Measurements from ENCODE around the gene ACSL5. TPM values are rescaled to one million over a fixed set of nuclear protein-coding genes. Genes with fewer than 3 reads are reported as not detected.

ACSL5 gene
- polyA plus RNA-seq, 1 of the 3 experiments (the other 2 are of a cell fraction): 0.08 TPM

GRCh38 chr10:112344261-112344660 lies 29.7 kb upstream of the ACSL5 start:
- ChIA-PET CTCF (no interaction called here), POLR2A (no interaction called here)
- Histone ChIP-seq H4K20me1 (ENCODE audit: insufficient read depth) (no peaks in the 10 kb centered on the region), H3K9me3 (no peaks in the 10 kb centered on the region), H3K4me3 (ENCODE audit: low read depth in 2 of 2, low read length in 1 of 2) (no peak overlapping the region), H3K79me2 (ENCODE audit: insufficient read depth) (no peaks in the 10 kb centered on the region), H3F3A (replicated peaks; ENCODE audit: insufficient read depth) (no peaks in the 10 kb centered on the region), H3K9me2 (no peaks in the 10 kb centered on the region), H3K4me2 (no peak overlapping the region), H3K4me1 (ENCODE audit: control insufficient read depth in 1 of 2, insufficient read depth in 2 of 2, low read depth in 1 of 2, low read length in 1 of 2) (peaks cover 0 to 20% of the 10 kb centered on the region in 2 experiments; a peak in 1 of 4 replicates), H2AFZ (ENCODE audit: low read depth) (no peak overlapping the region), H3K27me3 (ENCODE audit: insufficient read depth) (no peaks in the 10 kb centered on the region), H3K27ac (ENCODE audit: low read depth in 2 of 2, low read length in 1 of 2) (no peak overlapping the region; a peak in 1 of 4 replicates), H3K36me3 (replicated peaks in 1 of 2; ENCODE audit: control insufficient read depth in 1 of 2, insufficient read depth in 2 of 2, low read length in 1 of 2) (no peaks in the 10 kb centered on the region), H3K9ac (no peak overlapping the region)
- 52% methylated on average over 6 of the region's 6 CpGs for WGBS (ENCODE audit: low lambda C conversion rate)
- DNase-seq: no peak
- TF ChIP-seq FOXM1 (IDR thresholded peaks at IDR 0.05; ENCODE audit: low read depth) (no peak), MAX (IDR thresholded peaks at IDR 0.05; ENCODE audit: low read depth) (no peak), SIN3A (IDR thresholded peaks at IDR 0.05; ENCODE audit: borderline replicate concordance, low read depth, low read length) (no peak), POLR2AphosphoS5 (IDR thresholded peaks at IDR 0.05; ENCODE audit: low read depth, low read length) (no peak), IRF3 (IDR thresholded peaks at IDR 0.05; ENCODE audit: low read depth, low read length) (no peak), PBX3 (IDR thresholded peaks at IDR 0.05) (no peak), TAF1 (IDR thresholded peaks at IDR 0.05; ENCODE audit: borderline replicate concordance, low read depth, low read length) (no peak), FOXJ3 (CRISPR knock-in tag; IDR thresholded peaks at IDR 0.05) (no peak), EZH2phosphoT487 (IDR thresholded peaks at IDR 0.05; ENCODE audit: borderline replicate concordance, low read depth) (no peak), REST (IDR thresholded peaks at IDR 0.05; ENCODE audit: low read depth, low read length) (no peak), GABPA (IDR thresholded peaks at IDR 0.05; ENCODE audit: low read depth) (no peak), NRF1 (IDR thresholded peaks at IDR 0.05; ENCODE audit: low read depth, low read length) (no peak), EP300 (IDR thresholded peaks at IDR 0.05; ENCODE audit: borderline replicate concordance in 1 of 2, low read depth in 1 of 2, low read length in 1 of 2) (no peak), ZBTB33 (IDR thresholded peaks at IDR 0.05; ENCODE audit: borderline replicate concordance, low read depth) (no peak), RCOR1 (IDR thresholded peaks at IDR 0.05; ENCODE audit: low read length) (no peak), USF2 (IDR thresholded peaks at IDR 0.05; ENCODE audit: borderline replicate concordance, low read depth, low read length) (no peak), FOSL2 (IDR thresholded peaks at IDR 0.05; ENCODE audit: borderline replicate concordance, low read depth) (no peak), ELF1 (IDR thresholded peaks at IDR 0.05) (no peak)
